ENCODE data around the gene PTER.

The PTER gene

DNA sequence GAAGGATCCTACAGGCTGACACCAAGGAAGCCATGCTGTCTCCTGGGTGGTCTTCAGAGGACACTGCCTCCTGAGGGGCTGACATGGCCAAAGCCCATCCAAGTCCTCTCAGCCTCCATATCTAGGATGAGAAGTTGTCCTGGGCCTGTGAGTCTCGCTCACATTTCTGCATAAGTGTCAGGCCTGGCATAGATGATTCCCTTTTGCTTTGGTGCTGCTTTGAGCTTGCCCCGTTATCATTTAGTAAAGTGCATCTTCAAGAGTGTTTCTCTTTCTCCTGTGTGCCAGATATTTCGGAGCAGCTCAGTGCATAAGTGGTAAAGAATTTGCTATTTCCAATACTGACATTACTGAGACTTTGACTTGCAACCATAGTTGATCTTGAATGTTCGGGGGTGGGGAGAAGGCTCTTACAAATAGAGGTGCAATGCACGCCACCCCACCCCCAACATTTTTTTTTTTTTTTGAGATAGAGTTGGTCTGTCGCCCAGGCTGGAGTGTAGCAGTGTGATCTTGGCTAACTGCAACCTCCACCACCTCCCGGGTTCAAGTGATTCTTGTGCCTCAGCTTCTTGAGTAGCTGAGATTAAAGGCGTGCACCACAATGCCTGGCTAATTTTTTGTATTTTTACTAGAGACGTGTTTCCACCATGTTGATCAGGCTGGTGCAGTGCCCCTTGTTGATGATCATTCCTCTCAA lies 9.1 kb downstream of the PTER start:
- no peaks in the 10 kb centered on the region for H4K20me1 ChIP-seq (ENCODE audit: insufficient read depth, low read length)
- H3F3A ChIP-seq (ENCODE audit: insufficient read depth, low read length), result no peaks in the 10 kb centered on the region
- no peak overlapping the region for H3K4me3 ChIP-seq (ENCODE audit: low read depth, low read length, poor library complexity, severe bottlenecking)
- no peak overlapping the region for H2AFZ ChIP-seq (ENCODE audit: low read length)
- no peak overlapping the region for H3K9ac ChIP-seq (ENCODE audit: low read length)
- no peaks in the 10 kb centered on the region for H3K27me3 ChIP-seq (ENCODE audit: insufficient read depth, low read length)
- TF ChIP-seq EZH2 (IDR thresholded peaks at IDR 0.05; ENCODE audit: borderline replicate concordance, low read length) (no peak), CTCF (IDR thresholded peaks at IDR 0.05; ENCODE audit: low read length) (no peak)
- peaks cover 5% of the 10 kb centered on the region for H3K4me1 ChIP-seq (ENCODE audit: insufficient read depth, low read length, severe bottlenecking)
- H3K9me2 ChIP-seq (ENCODE audit: low read depth, low read length), result no peaks in the 10 kb centered on the region
- H3K36me3 ChIP-seq (ENCODE audit: insufficient read depth, low read length), result peaks cover 59% of the 10 kb centered on the region
- H3K27ac ChIP-seq (ENCODE audit: low read depth, low read length, poor library complexity, severe bottlenecking), result no peak overlapping the region
- H3K9me3 ChIP-seq (ENCODE audit: low read length), result no peaks in the 10 kb centered on the region
- H3K79me2 ChIP-seq (ENCODE audit: insufficient read depth, low read length), result peaks cover 46% of the 10 kb centered on the region
- no peak overlapping the region for H3K4me2 ChIP-seq (ENCODE audit: low read length)

DNA sequence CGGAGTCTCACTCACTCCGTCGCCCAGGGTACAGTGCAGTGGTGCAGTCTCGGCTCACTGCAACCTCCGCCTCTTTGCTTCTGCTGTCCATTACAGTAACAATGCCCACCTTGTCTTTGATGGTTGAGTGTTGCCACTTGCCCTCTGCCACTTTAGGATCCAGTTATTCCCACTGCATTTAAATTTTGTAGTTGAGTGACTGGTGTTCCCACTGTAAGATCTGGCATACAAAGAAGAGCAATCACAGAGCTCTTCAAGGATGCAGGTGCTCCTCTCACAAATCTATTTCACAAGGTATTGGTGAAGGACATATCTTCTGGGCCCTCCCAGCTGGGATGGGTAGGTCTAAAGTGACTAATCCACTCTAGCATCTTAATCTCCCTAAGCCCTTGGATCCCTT lies 12.6 kb downstream of the PTER start:
- H3K79me2 ChIP-seq (ENCODE audit: insufficient read depth, low read length), result peaks cover 26% of the 10 kb centered on the region
- H3K36me3 ChIP-seq (ENCODE audit: insufficient read depth, low read length), result peaks cover 42% of the 10 kb centered on the region
- no peak overlapping the region for H3K27ac ChIP-seq (ENCODE audit: low read depth, low read length, poor library complexity, severe bottlenecking)
- no peaks in the 10 kb centered on the region for H4K20me1 ChIP-seq (ENCODE audit: insufficient read depth, low read length)
- no peak for TF ChIP-seq CTCF (IDR thresholded peaks at IDR 0.05; ENCODE audit: low read length)
- no peak for TF ChIP-seq EZH2 (IDR thresholded peaks at IDR 0.05; ENCODE audit: borderline replicate concordance, low read length)
- no peaks in the 10 kb centered on the region for H3K9me2 ChIP-seq (ENCODE audit: low read depth, low read length)
- H3K9me3 ChIP-seq (ENCODE audit: low read length), result no peaks in the 10 kb centered on the region
- H3K9ac ChIP-seq (ENCODE audit: low read length), result no peak overlapping the region
- H3K4me1 ChIP-seq (ENCODE audit: insufficient read depth, low read length, severe bottlenecking), result no peaks in the 10 kb centered on the region
- H3K4me2 ChIP-seq (ENCODE audit: low read length), result no peak overlapping the region
- no peaks in the 10 kb centered on the region for H3F3A ChIP-seq (ENCODE audit: insufficient read depth, low read length)
- no peaks in the 10 kb centered on the region for H3K27me3 ChIP-seq (ENCODE audit: insufficient read depth, low read length)
- no peak overlapping the region for H2AFZ ChIP-seq (ENCODE audit: low read length)
- no peak overlapping the region for H3K4me3 ChIP-seq (ENCODE audit: low read depth, low read length, poor library complexity, severe bottlenecking)

DNA sequence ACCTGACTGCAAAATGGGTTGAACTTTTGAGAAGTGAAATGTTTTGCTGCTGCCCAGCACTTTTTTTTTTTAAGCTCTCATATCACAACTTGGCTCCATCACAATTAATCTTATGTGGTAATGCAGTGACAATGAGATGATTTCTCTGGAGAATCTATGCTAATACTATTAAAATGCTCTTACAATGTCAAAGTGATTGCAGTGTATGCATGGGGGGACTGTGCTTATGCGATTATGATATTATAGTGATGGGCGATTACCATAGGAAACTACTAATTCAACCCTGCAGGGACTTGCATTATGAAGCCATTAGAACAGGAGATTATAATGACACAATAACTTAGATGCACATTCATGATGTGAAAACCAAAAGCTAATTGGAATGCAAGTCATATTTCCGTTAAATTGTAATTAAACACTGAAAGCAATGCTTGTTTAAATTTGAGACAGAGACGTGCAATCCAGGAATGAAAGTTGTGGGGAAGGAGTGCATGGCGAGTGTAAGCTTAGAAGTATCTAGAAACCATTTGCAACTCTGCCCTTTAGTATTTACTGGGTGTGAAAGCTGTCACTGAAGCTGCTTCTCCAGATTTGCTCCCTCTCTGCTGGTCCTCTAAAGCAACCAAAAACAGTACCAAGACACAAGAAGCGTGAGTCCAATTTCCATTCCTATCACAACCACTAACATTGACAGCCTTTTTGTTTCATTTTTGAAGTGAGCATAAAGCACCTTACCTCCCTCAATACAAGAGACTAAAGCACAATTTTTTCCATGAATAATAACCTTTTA lies 21.6 kb downstream of the PTER start:
- H3K9me3 ChIP-seq (ENCODE audit: low read length), result no peaks in the 10 kb centered on the region
- H3F3A ChIP-seq (ENCODE audit: insufficient read depth, low read length), result no peaks in the 10 kb centered on the region
- H3K36me3 ChIP-seq (ENCODE audit: insufficient read depth, low read length), result peaks cover 5% of the 10 kb centered on the region
- H3K79me2 ChIP-seq (ENCODE audit: insufficient read depth, low read length), result no peaks in the 10 kb centered on the region
- TF ChIP-seq EZH2 (IDR thresholded peaks at IDR 0.05; ENCODE audit: borderline replicate concordance, low read length), result no peak
- TF ChIP-seq CTCF (IDR thresholded peaks at IDR 0.05; ENCODE audit: low read length), result no peak
- H4K20me1 ChIP-seq (ENCODE audit: insufficient read depth, low read length), result no peaks in the 10 kb centered on the region
- no peak overlapping the region for H3K4me3 ChIP-seq (ENCODE audit: low read depth, low read length, poor library complexity, severe bottlenecking)
- no peak overlapping the region for H3K4me2 ChIP-seq (ENCODE audit: low read length)
- no peaks in the 10 kb centered on the region for H3K9me2 ChIP-seq (ENCODE audit: low read depth, low read length)
- no peaks in the 10 kb centered on the region for H3K4me1 ChIP-seq (ENCODE audit: insufficient read depth, low read length, severe bottlenecking)
- H3K9ac ChIP-seq (ENCODE audit: low read length), result no peak overlapping the region
- no peak overlapping the region for H3K27ac ChIP-seq (ENCODE audit: low read depth, low read length, poor library complexity, severe bottlenecking)
- no peaks in the 10 kb centered on the region for H3K27me3 ChIP-seq (ENCODE audit: insufficient read depth, low read length)
- no peak overlapping the region for H2AFZ ChIP-seq (ENCODE audit: low read length)
